ENCODE measurements around the gene PEX10.

The PEX10 gene

DNA sequence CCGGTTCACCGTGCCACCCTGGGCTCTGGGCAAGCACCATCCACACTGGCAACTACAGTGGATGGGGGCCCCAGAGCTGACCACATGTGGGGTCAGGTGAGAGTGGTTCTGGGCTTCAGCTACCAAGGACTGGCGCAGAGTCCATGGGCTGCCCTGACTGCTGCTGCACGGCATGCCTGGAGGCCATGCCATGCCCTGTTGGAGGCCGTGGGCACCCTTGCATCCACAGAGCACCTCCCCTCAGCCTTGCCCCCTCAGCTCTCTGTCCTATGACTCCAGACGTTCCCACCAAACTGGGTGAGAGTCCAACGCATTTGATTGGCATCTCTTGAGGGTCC, 36.5 kb downstream of the PEX10 start:
- Mint-ChIP-seq H3K9me3 (ENCODE audit: low read depth) (no peaks in the 10 kb centered on the region), H3K4me3 (no peak overlapping the region), H3K27ac (no peak overlapping the region), H3K4me1 (ENCODE audit: low read depth) (no peaks in the 10 kb centered on the region), H3K36me3 (no peaks in the 10 kb centered on the region), H3K27me3 (no peaks in the 10 kb centered on the region)

- Mint-ChIP-seq H3K27me3 (no peaks in the 10 kb centered on the region), H3K9me3 (ENCODE audit: low read depth) (no peaks in the 10 kb centered on the region), H3K4me3 (no peak overlapping the region), H3K27ac (no peak overlapping the region), H3K36me3 (no peaks in the 10 kb centered on the region), H3K4me1 (ENCODE audit: low read depth) (no peaks in the 10 kb centered on the region)
These were observed 37.0 kb downstream of the PEX10 start for GRCh38 chr1:2375246-2375922.

DNA sequence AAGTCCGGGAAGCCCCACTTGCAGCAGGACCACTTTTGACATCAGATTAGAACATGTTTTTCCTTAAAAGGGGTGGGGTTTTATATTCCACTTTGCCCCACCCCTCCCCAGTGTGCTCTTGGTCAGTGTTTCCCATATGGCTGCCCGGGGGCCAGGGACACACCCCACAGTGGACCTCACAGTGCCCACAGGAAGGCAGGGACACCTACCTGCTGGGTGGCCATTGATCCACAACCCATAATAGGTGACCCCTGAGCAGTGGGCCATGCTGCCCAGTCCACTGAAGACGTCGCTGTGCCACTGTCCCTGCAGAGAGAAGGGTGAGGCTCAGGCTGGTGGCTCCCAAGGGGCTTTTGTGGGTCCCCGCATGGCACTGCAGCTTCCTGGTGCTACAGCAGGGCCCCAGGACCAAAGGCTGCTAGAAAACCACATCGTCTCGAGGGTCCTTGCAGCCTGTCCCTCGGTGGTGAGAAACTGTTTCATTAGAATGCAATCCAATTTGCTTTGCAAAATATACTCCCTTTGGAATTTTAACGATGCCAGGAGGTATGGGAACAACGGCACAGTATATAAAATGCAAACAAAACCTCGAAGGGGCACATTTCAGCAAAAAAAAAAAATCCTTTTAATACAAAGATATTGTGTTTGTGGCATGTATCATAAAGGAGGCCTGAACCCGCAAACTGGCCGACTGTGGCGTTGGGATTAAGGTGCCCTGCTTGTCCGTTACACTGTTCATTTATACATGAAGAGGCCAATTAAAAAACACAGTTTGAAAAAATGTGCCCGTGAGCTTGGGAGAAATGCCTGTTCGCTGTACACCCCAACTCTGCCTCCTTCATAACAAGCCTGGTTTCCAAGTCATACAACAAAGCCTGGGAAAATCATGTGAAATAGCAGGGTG, 37.9 kb downstream of the PEX10 start:
- Mint-ChIP-seq H3K9me3 (ENCODE audit: low read depth) (no peaks in the 10 kb centered on the region), H3K27me3 (no peaks in the 10 kb centered on the region), H3K4me3 (no peak overlapping the region), H3K36me3 (peaks cover 5% of the 10 kb centered on the region), H3K4me1 (ENCODE audit: low read depth) (no peaks in the 10 kb centered on the region), H3K27ac (no peak overlapping the region)

- Mint-ChIP-seq H3K4me3 (no peak overlapping the region), H3K9me3 (ENCODE audit: low read depth) (no peaks in the 10 kb centered on the region), H3K27me3 (no peaks in the 10 kb centered on the region), H3K4me1 (ENCODE audit: low read depth) (no peaks in the 10 kb centered on the region), H3K27ac (no peak overlapping the region), H3K36me3 (peaks cover 5% of the 10 kb centered on the region)
These were observed 38.7 kb downstream of the PEX10 start for GRCh38 chr1:2373551-2374251.

DNA sequence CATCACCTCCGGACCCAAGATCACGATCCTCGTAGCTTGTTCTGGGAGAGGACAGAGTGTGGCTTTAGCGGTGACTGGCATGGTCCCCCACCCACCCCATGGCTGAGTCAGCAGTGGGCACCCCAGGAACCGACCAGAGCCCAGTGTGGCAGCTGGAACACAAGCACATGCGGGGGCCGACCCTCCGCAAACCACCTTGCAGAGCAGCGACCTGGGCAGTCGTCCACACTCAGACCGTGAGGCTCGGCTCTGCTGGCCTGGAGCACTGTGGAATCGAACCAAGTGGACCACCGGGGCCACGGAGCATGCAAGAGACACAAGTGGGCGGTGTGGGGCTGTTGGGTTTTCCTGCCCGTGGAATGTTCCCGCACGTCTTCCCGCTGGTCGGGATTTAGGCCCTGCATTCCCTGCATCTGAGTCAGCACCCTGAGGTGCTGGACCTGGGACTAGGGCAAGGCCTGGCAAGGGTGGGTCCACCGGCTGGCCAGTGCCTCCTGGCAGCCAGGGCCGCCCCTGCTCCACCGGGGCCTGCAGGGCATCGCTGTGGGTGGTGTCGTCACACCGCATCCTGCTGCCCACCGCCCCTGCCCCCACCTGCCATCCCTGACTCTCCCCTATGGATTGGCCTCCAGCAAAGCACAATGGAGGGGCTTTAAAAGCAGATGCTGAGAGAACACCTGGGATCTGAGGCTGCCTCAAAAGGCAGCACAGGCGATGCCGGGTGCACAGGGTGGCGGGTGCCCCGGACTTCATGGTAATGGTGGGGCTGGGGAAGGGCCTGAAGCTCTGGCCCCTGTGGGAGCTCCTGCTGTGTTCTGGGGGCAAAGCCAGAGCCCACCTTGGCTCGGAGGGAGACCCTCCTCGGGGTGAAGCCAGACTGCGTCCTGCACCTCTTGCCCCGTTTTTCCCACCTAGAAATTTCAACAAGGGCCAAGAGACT, 39.5 kb downstream of the PEX10 start:
- peaks cover 5% of the 10 kb centered on the region for H3K36me3 Mint-ChIP-seq
- no peaks in the 10 kb centered on the region for H3K27me3 Mint-ChIP-seq
- no peaks in the 10 kb centered on the region for H3K9me3 Mint-ChIP-seq (ENCODE audit: low read depth)
- H3K4me3 Mint-ChIP-seq: no peak overlapping the region
- H3K27ac Mint-ChIP-seq: no peak overlapping the region
- H3K4me1 Mint-ChIP-seq (ENCODE audit: low read depth): no peaks in the 10 kb centered on the region

GRCh38 chr1:2368053-2368744, 44.2 kb downstream of the PEX10 start:
- H3K4me3 Mint-ChIP-seq: no peak overlapping the region

DNA sequence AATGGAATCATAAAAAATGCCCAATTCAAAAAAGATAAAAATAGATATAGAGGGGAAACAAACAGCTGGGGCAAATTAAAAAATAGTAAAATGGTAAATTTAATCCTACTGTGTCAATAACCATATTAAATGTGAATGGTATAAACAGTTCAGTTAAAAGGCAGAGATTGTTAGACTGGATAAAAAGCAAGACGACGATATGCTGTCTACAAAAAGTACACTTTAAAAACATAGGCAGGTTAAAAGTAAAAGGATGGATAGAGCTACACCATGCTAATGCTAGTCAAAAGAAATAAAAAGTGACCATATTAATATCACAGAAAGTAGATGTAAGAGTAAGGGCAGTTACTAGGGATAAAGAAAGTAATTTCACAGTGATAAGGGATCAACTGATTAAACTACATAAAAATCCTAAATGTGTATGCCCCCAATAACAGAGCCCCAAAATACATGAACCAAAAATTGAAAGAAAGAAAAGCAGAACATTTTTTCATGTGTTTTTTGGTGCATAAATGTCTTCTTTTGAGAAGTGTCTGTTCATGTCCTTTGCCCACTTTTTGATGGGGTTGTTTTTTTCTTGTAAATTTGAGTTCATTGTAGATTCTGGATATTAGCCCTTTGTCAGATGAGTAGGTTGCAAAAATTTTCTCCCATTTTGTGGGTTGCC, 48.4 kb downstream of the PEX10 start:
- H3K9me3 Mint-ChIP-seq (ENCODE audit: low read depth): peaks cover 5% of the 10 kb centered on the region
- H3K27me3 Mint-ChIP-seq: no peaks in the 10 kb centered on the region
- H3K36me3 Mint-ChIP-seq: peaks cover 13% of the 10 kb centered on the region
- no peak overlapping the region for H3K4me3 Mint-ChIP-seq
- no peak overlapping the region for H3K27ac Mint-ChIP-seq
- no peaks in the 10 kb centered on the region for H3K4me1 Mint-ChIP-seq (ENCODE audit: low read depth)

More at GRCh38 chr1:2368053-2368744, 44.2 kb downstream of the PEX10 start:
- Mint-ChIP-seq H3K36me3 (peaks cover 9% of the 10 kb centered on the region), H3K27me3 (no peaks in the 10 kb centered on the region), H3K9me3 (ENCODE audit: low read depth) (peaks cover 5% of the 10 kb centered on the region), H3K4me1 (ENCODE audit: low read depth) (no peaks in the 10 kb centered on the region), H3K27ac (no peak overlapping the region)

DNA sequence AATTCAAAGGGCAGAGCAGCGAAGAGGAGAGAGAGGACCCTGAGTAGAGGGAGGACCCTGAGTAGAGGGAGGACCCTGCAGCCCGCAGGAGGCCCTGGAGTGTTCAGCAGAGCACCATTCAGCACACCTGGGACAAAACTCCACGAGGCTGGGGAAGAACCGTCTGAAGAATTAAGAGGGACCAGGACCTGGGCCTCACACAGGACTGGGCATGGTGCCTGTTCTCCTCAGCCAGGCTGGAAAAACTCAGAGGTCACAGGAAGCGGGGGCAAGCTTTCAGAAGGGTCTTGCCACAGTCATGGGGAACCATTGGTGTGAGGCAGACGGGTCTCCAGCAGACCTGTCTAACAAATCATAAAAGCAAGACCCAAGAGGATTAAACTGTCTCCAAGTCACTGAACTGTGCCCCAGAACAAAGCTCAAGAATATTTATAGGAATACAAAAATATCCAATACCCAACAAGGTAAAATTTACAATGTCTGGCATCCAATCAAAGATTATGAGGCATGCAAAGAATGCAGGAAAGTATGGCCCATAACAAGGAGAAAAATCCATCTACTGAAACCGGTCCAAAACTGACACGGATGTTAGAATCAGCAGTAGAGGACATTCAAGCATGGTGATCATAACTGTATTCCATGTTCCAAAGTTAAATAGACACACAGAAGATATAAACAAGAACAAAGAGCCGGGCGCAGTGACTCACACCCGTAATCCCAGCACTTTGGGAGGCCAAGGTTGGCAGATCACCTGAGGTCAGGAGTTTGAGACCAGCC, 51.6 kb downstream of the PEX10 start:
- no peaks in the 10 kb centered on the region for H3K4me1 Mint-ChIP-seq (ENCODE audit: low read depth)
- H3K9me3 Mint-ChIP-seq (ENCODE audit: low read depth): peaks cover 5% of the 10 kb centered on the region
- H3K27me3 Mint-ChIP-seq: no peaks in the 10 kb centered on the region
- H3K36me3 Mint-ChIP-seq: peaks cover 13% of the 10 kb centered on the region
- H3K4me3 Mint-ChIP-seq: no peak overlapping the region
- no peak overlapping the region for H3K27ac Mint-ChIP-seq

GRCh38 chr1:2358651-2359640, 53.4 kb downstream of the PEX10 start:
- H3K4me1 Mint-ChIP-seq (ENCODE audit: low read depth): no peaks in the 10 kb centered on the region
- peaks cover 11% of the 10 kb centered on the region for H3K36me3 Mint-ChIP-seq
- no peaks in the 10 kb centered on the region for H3K27me3 Mint-ChIP-seq
- no peak overlapping the region for H3K27ac Mint-ChIP-seq
- no peak overlapping the region for H3K4me3 Mint-ChIP-seq
- H3K9me3 Mint-ChIP-seq (ENCODE audit: low read depth): peaks cover 3% of the 10 kb centered on the region

DNA sequence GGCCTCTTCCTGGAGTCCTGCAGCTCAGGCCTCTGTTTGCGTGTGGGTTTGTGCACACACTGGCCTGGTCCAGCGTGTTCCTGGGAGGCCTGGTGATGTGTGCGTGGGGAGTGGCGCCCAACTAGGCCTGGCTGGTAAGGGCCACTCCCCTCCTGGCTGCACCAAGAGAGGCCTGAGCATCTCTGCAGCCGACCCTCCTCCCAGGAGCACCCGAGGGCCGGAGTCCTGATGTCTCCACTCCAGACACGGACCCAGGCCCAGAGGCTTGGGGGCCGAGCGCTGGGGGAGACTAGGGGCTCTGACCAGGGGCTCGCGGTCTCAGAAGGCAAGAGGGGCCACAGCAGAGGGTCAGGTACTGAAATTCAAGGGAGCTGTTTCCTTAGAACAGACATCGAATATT, 54.3 kb downstream of the PEX10 start:
- no peak overlapping the region for H3K27ac Mint-ChIP-seq
- H3K9me3 Mint-ChIP-seq (ENCODE audit: low read depth): no peaks in the 10 kb centered on the region
- H3K4me1 Mint-ChIP-seq (ENCODE audit: low read depth): no peaks in the 10 kb centered on the region
- no peaks in the 10 kb centered on the region for H3K27me3 Mint-ChIP-seq
- H3K36me3 Mint-ChIP-seq: peaks cover 8% of the 10 kb centered on the region
- no peak overlapping the region for H3K4me3 Mint-ChIP-seq

- Mint-ChIP-seq H3K27me3 (no peaks in the 10 kb centered on the region), H3K9me3 (ENCODE audit: low read depth) (no peaks in the 10 kb centered on the region), H3K27ac (no peak overlapping the region)
These were observed 55.2 kb downstream of the PEX10 start for GRCh38 chr1:2356911-2357845.

More at GRCh38 chr1:2356911-2357845, 55.2 kb downstream of the PEX10 start:
- H3K4me1 Mint-ChIP-seq (ENCODE audit: low read depth): no peaks in the 10 kb centered on the region
- peaks cover 6% of the 10 kb centered on the region for H3K36me3 Mint-ChIP-seq
- no peak overlapping the region for H3K4me3 Mint-ChIP-seq
